SK-N-SH (cell line): Measurements from ENCODE around the gene BABAM2. TPM values are rescaled to one million over a fixed set of nuclear protein-coding genes. Genes with fewer than 3 reads are reported as not detected.

Experiments used
- CTCF ChIA-PET: fragments of 300-600, 350-600 bp; formaldehyde crosslinking; extraction: SDS; loops from one replicate; lab custom pipeline; 2021; lab: Yijun Ruan, JAX
- POLR2A ChIA-PET: fragments of 350-600 bp; sonication (Branson Sonifier 250); formaldehyde crosslinking; extraction: SDS; loops from one replicate; lab custom pipeline; 2020; ENCODE audit warnings: antibody characterized with exemption, inconsistent platforms; lab: Yijun Ruan, JAX
- DNase-seq: peaks from one replicate; pipeline ENCODE4 v3.0.0; 2012
- H2AFZ ChIP-seq: fragments of 200-600 bp; sonication (generic); 2 replicates; pipeline ENCODE4 v1.8.1; 2016; ENCODE audit warnings: antibody characterized with exemption, mild to moderate bottlenecking, low read depth
- H3F3A ChIP-seq: fragments of 200-600 bp; sonication (generic); replicated peaks from 2 replicates; pipeline ENCODE3; 2016; ENCODE audit warnings: antibody characterized with exemption, mild to moderate bottlenecking; ENCODE audit not compliant: insufficient read depth
- H3K27ac ChIP-seq, 2 experiments: fragments of 200-500 bp in 1 of 2; fragments of 200-600 bp in 1 of 2; sonication (Bioruptor generic) in 1 of 2; sonication (generic), shearing (Covaris generic) in 1 of 2; 2 replicates each; pipeline versions ENCODE4 v1.5.1 to v1.6.1; 2014 to 2016; ENCODE audit warnings: low read depth in 2 of 2, inconsistent platforms in 1 of 2, low read length in 1 of 2, mild to moderate bottlenecking in 1 of 2, mixed read lengths in 1 of 2
- H3K27me3 ChIP-seq: fragments of 200-600 bp; sonication (generic), shearing (Covaris generic); 2 replicates; pipeline ENCODE4 v1.6.1; 2016; ENCODE audit warnings: mixed run types; ENCODE audit not compliant: insufficient read depth
- H3K36me3 ChIP-seq, 2 experiments: fragments of 200-500 bp in 1 of 2; fragments of 200-600 bp in 1 of 2; sonication (Bioruptor generic) in 1 of 2; sonication (generic) in 1 of 2; replicated peaks in 1 of 2; 2 replicates each; pipeline versions ENCODE3 to v1.5.1; 2014 to 2016; ENCODE audit warnings: low read length in 1 of 2, mild to moderate bottlenecking in 1 of 2; ENCODE audit not compliant: insufficient read depth in 2 of 2, control insufficient read depth in 1 of 2
- H3K4me1 ChIP-seq, 2 experiments: fragments of 200-500 bp in 1 of 2; fragments of 200-600 bp in 1 of 2; sonication (Bioruptor generic) in 1 of 2; sonication (generic), shearing (Covaris generic) in 1 of 2; 2 replicates each; pipeline versions ENCODE4 v1.5.1 to v1.6.1; 2014 to 2016; ENCODE audit warnings: low read depth in 1 of 2, low read length in 1 of 2, mixed run types in 1 of 2; ENCODE audit not compliant: insufficient read depth in 2 of 2, control insufficient read depth in 1 of 2
- H3K4me2 ChIP-seq: fragments of 200-600 bp; sonication (generic), shearing (Covaris generic); 2 replicates; pipeline ENCODE4 v1.6.1; 2017; ENCODE audit warnings: mixed run types
- H3K4me3 ChIP-seq, 2 experiments: fragments of 200-500 bp in 1 of 2; fragments of 200-600 bp in 1 of 2; sonication (Bioruptor generic) in 1 of 2; sonication (generic), shearing (Covaris generic) in 1 of 2; 2 replicates each; pipeline versions ENCODE4 v1.5.1 to v1.8.1; 2014 to 2016; ENCODE audit warnings: low read depth in 2 of 2, inconsistent platforms in 1 of 2, low read length in 1 of 2, mild to moderate bottlenecking in 1 of 2, mixed read lengths in 1 of 2, moderate library complexity in 1 of 2
- H3K79me2 ChIP-seq: fragments of 200-600 bp; sonication (generic); 2 replicates; pipeline ENCODE4 v1.8.1; 2017; ENCODE audit warnings: mild to moderate bottlenecking; ENCODE audit not compliant: insufficient read depth
- H3K9ac ChIP-seq: fragments of 200-600 bp; sonication (generic); 2 replicates; pipeline ENCODE4 v1.6.1; 2017; ENCODE audit warnings: mixed run types
- H3K9me2 ChIP-seq: fragments of 200-600 bp; sonication (generic); 2 replicates; pipeline ENCODE4 v1.6.1; 2017; ENCODE audit warnings: mixed run types
- H3K9me3 ChIP-seq: fragments of 200-600 bp; sonication (generic); 2 replicates; pipeline ENCODE4 v1.6.1; 2017; ENCODE audit warnings: mixed run types, mild to moderate bottlenecking, moderate library complexity
- H4K20me1 ChIP-seq: fragments of 200-600 bp; sonication (generic); 2 replicates; pipeline ENCODE4 v1.6.1; 2017; ENCODE audit warnings: mild to moderate bottlenecking, mixed run types; ENCODE audit not compliant: insufficient read depth
- CHD2 ChIP-seq: fragments of 150-350 bp; IDR thresholded peaks from 2 replicates; pipeline ENCODE4 v1.6.1; 2018; ENCODE audit warnings: low read length; ENCODE audit not compliant: partially characterized antibody
- EZH2phosphoT487 ChIP-seq: fragments of 200-600 bp; sonication (generic); IDR thresholded peaks from 2 replicates; pipeline ENCODE4 v1.6.1; 2017; ENCODE audit warnings: low read depth, mixed run types, mild to moderate bottlenecking, antibody characterized with exemption, moderate library complexity, borderline replicate concordance
- FOXJ3 ChIP-seq: sonication (generic); formaldehyde crosslinking; IDR thresholded peaks from 2 replicates; pipeline ENCODE4 v1.5.1; 2020; ENCODE audit warnings: mild to moderate bottlenecking, missing genetic modification reagents
- MXI1 ChIP-seq: IDR thresholded peaks from 2 replicates; pipeline ENCODE4 v1.6.1; 2012; ENCODE audit warnings: mild to moderate bottlenecking, low read depth, low read length, improper control_type of control experiment
- NFIC ChIP-seq: IDR thresholded peaks from 2 replicates; pipeline ENCODE4 v1.4.0; 2012; ENCODE audit warnings: borderline replicate concordance
- NRF1 ChIP-seq: IDR thresholded peaks from 2 replicates; pipeline ENCODE4 v1.6.1; 2012; ENCODE audit warnings: low read depth, mild to moderate bottlenecking, low read length
- PBX3 ChIP-seq: IDR thresholded peaks from 2 replicates; pipeline ENCODE4; 2012
- POLR2AphosphoS5 ChIP-seq: IDR thresholded peaks from 2 replicates; pipeline ENCODE4 v1.6.1; 2012; ENCODE audit warnings: low read depth, low read length
- RAD21 ChIP-seq: IDR thresholded peaks from 2 replicates; pipeline ENCODE4 v1.6.1; 2012; ENCODE audit warnings: mild to moderate bottlenecking, low read length
- SMC3 ChIP-seq: IDR thresholded peaks from 2 replicates; pipeline ENCODE4 v1.6.1; 2012; ENCODE audit warnings: low read depth, low read length, improper control_type of control experiment
- TEAD4 ChIP-seq: IDR thresholded peaks from 2 replicates; pipeline ENCODE4 v1.4.0; 2012; ENCODE audit warnings: mild to moderate bottlenecking, borderline replicate concordance; ENCODE audit not compliant: insufficient read depth
- USF2 ChIP-seq: fragments of 150-350 bp; IDR thresholded peaks from 2 replicates; pipeline ENCODE4 v1.6.1; 2017; ENCODE audit warnings: antibody characterized with exemption, low read length, low read depth, borderline replicate concordance
- ZBTB33 ChIP-seq: IDR thresholded peaks from 2 replicates; pipeline ENCODE4 v1.4.0; 2012; ENCODE audit warnings: low read depth, borderline replicate concordance
- WGBS: methylation state at CpG from one replicate; pipeline ENCODE4 v1.1.6; 2017; ENCODE audit warnings: low lambda C conversion rate; 5-methylcytosine and 5-hydroxymethylcytosine counted together
- polyA plus RNA-seq, 3 experiments: library from polyadenylated mRNA; depleted of rRNA; stranded (reverse); fragments of >200 nt; gene quantifications; 2 replicates each; pipeline ENCODE4 v1.2.3, GENCODE V29; 2012

Gene BABAM2
- polyA plus RNA-seq, 1 of the 3 experiments (the other 2 are of a cell fraction), result 34.0 TPM

- TF ChIP-seq RAD21, result no peak
- no peak for TF ChIP-seq MXI1
- no peak for TF ChIP-seq EZH2phosphoT487
- TF ChIP-seq FOXJ3 (CRISPR knock-in tag), result no peak
- TF ChIP-seq NRF1, result no peak
- TF ChIP-seq USF2, result no peak
- no peak for TF ChIP-seq TEAD4
- no peak for TF ChIP-seq POLR2AphosphoS5
- TF ChIP-seq CHD2, result no peak
- no peak for TF ChIP-seq NFIC
- H3K27ac ChIP-seq, result no peak overlapping the region
- H3K36me3 ChIP-seq, result no peaks in the 10 kb centered on the region
- CTCF ChIA-PET, result interaction anchor here (1.2 kb wide), 1 partner anchor 664 kb away, joined by 3 read pairs; no protein-coding TSS in a partner anchor
- POLR2A ChIA-PET, result no interaction called here
- no peaks in the 10 kb centered on the region for H3K27me3 ChIP-seq
- H3K4me2 ChIP-seq, result no peak overlapping the region
- no peaks in the 10 kb centered on the region for H3K9me3 ChIP-seq
- no peak for DNase-seq
- no peaks in the 10 kb centered on the region for H3K79me2 ChIP-seq
- H3K9me2 ChIP-seq, result no peaks in the 10 kb centered on the region
- H2AFZ ChIP-seq, result no peak overlapping the region
- peaks cover 4 to 46% of the 10 kb centered on the region in 2 experiments; a peak in 2 of 4 replicates for H3K4me1 ChIP-seq
- H3K9ac ChIP-seq, result no peak overlapping the region
- 98% methylated on average over 4 of the region's 10 CpGs for WGBS
- no peak overlapping the region for H3K4me3 ChIP-seq
- H3F3A ChIP-seq, result peaks cover 6% of the 10 kb centered on the region
- H4K20me1 ChIP-seq, result no peaks in the 10 kb centered on the region
Observed at GRCh38 chr2:28348149-28348567, 457.6 kb downstream of the BABAM2 start.

- ChIA-PET POLR2A (interaction anchor here (0.7 kb wide), 1 partner anchor 41 kb away, joined by 3 read pairs; no protein-coding TSS in a partner anchor), CTCF (no interaction called here)
- H3K9me3 ChIP-seq, result no peaks in the 10 kb centered on the region
- H3K79me2 ChIP-seq, result no peaks in the 10 kb centered on the region
- no peak overlapping the region for H3K4me3 ChIP-seq
- no peaks in the 10 kb centered on the region for H3F3A ChIP-seq
- H4K20me1 ChIP-seq, result no peaks in the 10 kb centered on the region
- 96% methylated on average over 11 of the region's 11 CpGs for WGBS
- DNase-seq, result no peak
- no peak overlapping the region for H3K27ac ChIP-seq
- no peak overlapping the region for H3K4me2 ChIP-seq
- H3K4me1 ChIP-seq, result peaks cover 0 to 41% of the 10 kb centered on the region in 2 experiments; a peak in 2 of 4 replicates
- H3K36me3 ChIP-seq, result no peaks in the 10 kb centered on the region
- H2AFZ ChIP-seq, result no peak overlapping the region
- no peak for TF ChIP-seq PBX3
- no peak for TF ChIP-seq ZBTB33
- TF ChIP-seq SMC3, result no peak
- H3K9ac ChIP-seq, result no peak overlapping the region
- H3K27me3 ChIP-seq, result no peaks in the 10 kb centered on the region
- H3K9me2 ChIP-seq, result no peaks in the 10 kb centered on the region
Observed at GRCh38 chr2:28348921-28349320, 458.4 kb downstream of the BABAM2 start.
